Heart left ventricle (tissue), 16 donors: ENCODE results near the gene FLT4. TPM values are rescaled to one million over a fixed set of nuclear protein-coding genes. Genes with fewer than 3 reads are reported as not detected.

Experiments
- ATAC-seq, 4 donors: fragments of 200-7000 bp; cut with Tn5 transposase; one replicate each; pipeline ENCODE4 v1.9.1; 2020 to 2022; ENCODE audit warnings: moderate library complexity in 4 of 4, mild to moderate bottlenecking in 3 of 4, moderate number of reproducible peaks in 1 of 4
- DNase-seq, 5 donors: peaks; one replicate each; pipeline ENCODE4 v3.0.0-alpha.2; 2020
- H3K27ac ChIP-seq, 12 donors: fragments of 200-600 bp; sonication (generic) in 4 of 12; one replicate each; pipeline versions ENCODE4 v1.5.0 to v1.8.0; 2016 to 2022; ENCODE audit warnings: mild to moderate bottlenecking in 2 of 12
- H3K27me3 ChIP-seq, 9 donors: fragments of 200-600 bp; sonication (generic) in 2 of 9; one replicate each; pipeline versions ENCODE4 v1.5.1 to v1.8.0; 2016 to 2022; ENCODE audit warnings: mild to moderate bottlenecking in 3 of 9
- H3K36me3 ChIP-seq, 9 donors: fragments of 200-600 bp; sonication (generic) in 2 of 9; one replicate each; pipeline versions ENCODE4 v1.5.0 to v1.8.0; 2018 to 2022; ENCODE audit warnings: mild to moderate bottlenecking in 2 of 9
- H3K4me1 ChIP-seq, 12 donors: fragments of 200-600 bp; sonication (generic) in 4 of 12; one replicate each; pipeline versions ENCODE4 v1.5.0 to v1.8.0; 2016 to 2022; ENCODE audit warnings: mild to moderate bottlenecking in 3 of 12
- H3K4me3 ChIP-seq, 12 donors: fragments of 200-600 bp; sonication (generic) in 4 of 12; one replicate each; pipeline versions ENCODE4 v1.5.0 to v1.8.0; 2017 to 2022; ENCODE audit warnings: mild to moderate bottlenecking in 9 of 12, moderate library complexity in 4 of 12
- H3K9me3 ChIP-seq, 12 donors: fragments of 200-600 bp; sonication (generic) in 4 of 12; one replicate each; pipeline versions ENCODE4 v1.5.0 to v1.8.0; 2016 to 2022; ENCODE audit warnings: mild to moderate bottlenecking in 1 of 12
- CTCF ChIP-seq, 12 donors: fragments of 200-600 bp; sonication (generic) in 4 of 12; IDR thresholded peaks; one replicate each; pipeline versions ENCODE4 v1.5.0 to v1.8.0; 2018 to 2022; ENCODE audit warnings: antibody characterized with exemption in 12 of 12, mild to moderate bottlenecking in 5 of 12
- POLR2A ChIP-seq, 2 donors: fragments of 450-650 bp; IDR thresholded peaks; one replicate each; pipeline ENCODE4 v1.6.1; 2017; ENCODE audit warnings: antibody characterized with exemption in 2 of 2, mild to moderate bottlenecking in 2 of 2, moderate library complexity in 2 of 2
- WGBS, 4 donors: extraction: QIAGEN DNeasy Blood & Tissue Kit in 2 of 4; methylation state at CpG; one replicate each; pipeline versions ENCODE4 v1.1.5 to v1.1.7; 2013 to 2018; 5-methylcytosine and 5-hydroxymethylcytosine counted together
- intact Hi-C, 10 donors: fragments of 100-400 bp; cut with DNase I; formaldehyde crosslinking; loops; one replicate each; pipeline versions ENCODE4 v1.11.1 to v1.14.2; 2022
- polyA plus RNA-seq, 2 donors: library from polyadenylated mRNA; stranded (reverse); fragments of 200-250 nt; gene quantifications; one replicate each; pipeline ENCODE4 v1.2.3, GENCODE V29; 2013
- total RNA-seq, 9 donors: library from RNA; depleted of rRNA in 2 of 9; stranded (reverse); fragments of >200 nt in 2 of 9; fragmentation: NEBNext Ultra II Directional in 3 of 9; extraction: Animal tissue kit (Norgen Biotek cat#: 25700) in 3 of 9; gene quantifications; one replicate each; pipeline versions ENCODE4 v1.1.0 to v1.2.4, GENCODE V29; 2016 to 2023
- donor health status: ischemic (EF 13 %, LVEDD 7.1; RV severe dilation, severe dysfunction).
- donor health status: healthy with polysubstance abuse.
- donor health status: DM: no; HTN: yes; CAD: no.
- donor health status: DM: no; HTN: no; CAD: no.
- donor health status: ischemic (EF 25% LVEDD 6.9; RV normal size, moderate dysfunction).
- donor health status: ischemic (EF 25% LVEDD 5.7; RV mildly dilated, moderate dysfunction).
- donor health status: healthy.
- donor health status: DM: yes; HTN: yes; CAD: no.
- donor health status: ischemic (EF 35%, LVEDD 5.7; RV mildly dilated, moderate dysfunction).
- donor health status: nonischemic (EF 11% LVEDD 7.7; RV severe dilation, severe dysfunction).
- donor health status: DM: yes; HTN: yes; CAD: no.
- donor health status: PGD.
- donor health status: ischemic (EF 29% LVEDD 5.4; RV normal size, mild dysfunction).
- donor health status: nonischemic (EF 23%, LVEDD 6.1; RV moderate dilation, normal function).

The FLT4 gene
- total and polyA plus RNA-seq, 11 donors, result 2.1 to 13.7 (median 6.3) TPM

GRCh38 chr5:180646963-180647305 is 2.5 kb downstream of the FLT4 start:
- DNase-seq (peak in 1 of 5 donors; percentile 32), ATAC-seq (no peak)
- Histone ChIP-seq H3K27ac (peak overlapping the region in 3 of 12 donors; percentile 50 to 66 (median 59)), H3K9me3 (no peaks in the 10 kb centered on the region), H3K4me1 (peaks cover 0 to 40% (median 15%) of the 10 kb centered on the region in 12 donors), H3K36me3 (no peaks in the 10 kb centered on the region), H3K4me3 (no peak overlapping the region), H3K27me3 (peaks cover 10 to 41% (median 27%) of the 10 kb centered on the region in 9 donors)
- intact Hi-C loops, result no loop called here
- 69 to 100% (median 77%) methylated on average over 1 of the region's 1 CpG; no CpG with 5 or more reads in 1 of the 4 donors for WGBS, 4 donors
- no peak for TF ChIP-seq CTCF (IDR thresholded peaks at IDR 0.05)

GRCh38 chr5:180646289-180646962 is 3.0 kb downstream of the FLT4 start:
- WGBS, 4 donors, result 65 to 82% (median 66%) methylated on average over 8 to 10 of the region's 10 CpGs
- intact Hi-C loops, result no loop called here
- Histone ChIP-seq H3K36me3 (no peaks in the 10 kb centered on the region), H3K9me3 (no peaks in the 10 kb centered on the region), H3K27ac (peak overlapping the region in 8 of 12 donors; percentile 32 to 74 (median 57)), H3K4me3 (no peak overlapping the region), H3K27me3 (peaks cover 10 to 36% (median 27%) of the 10 kb centered on the region in 9 donors), H3K4me1 (peaks cover 0 to 40% (median 15%) of the 10 kb centered on the region in 12 donors)
- peak in 1 of 5 donors; percentile 45 for DNase-seq
- no peak for TF ChIP-seq CTCF (IDR thresholded peaks at IDR 0.05)
- TF ChIP-seq POLR2A (IDR thresholded peaks at IDR 0.05), result no peak
- no peak for ATAC-seq

- Histone ChIP-seq H3K9me3 (no peaks in the 10 kb centered on the region), H3K4me1 (peaks cover 0 to 46% (median 16%) of the 10 kb centered on the region in 12 donors), H3K27ac (peak overlapping the region in 9 of 12 donors; percentile 32 to 74 (median 55)), H3K27me3 (peaks cover 10 to 31% (median 20%) of the 10 kb centered on the region in 9 donors), H3K4me3 (peak overlapping the region in 1 of 12 donors; percentile 4), H3K36me3 (no peaks in the 10 kb centered on the region)
- TF ChIP-seq CTCF (IDR thresholded peaks at IDR 0.05) (no peak), POLR2A (IDR thresholded peaks at IDR 0.05) (no peak)
- DNase-seq (peak in 2 of 5 donors; percentile 47 to 69), ATAC-seq (peak in 2 of 4 donors; percentile 7 to 74)
- 37 to 62% (median 46%) methylated on average over 28 to 34 of the region's 34 CpGs for WGBS, 4 donors
- intact Hi-C loops, result no loop called here
These were observed 3.9 kb downstream of the FLT4 start for GRCh38 chr5:180645274-180646204.

GRCh38 chr5:180644825-180645273 is 4.6 kb downstream of the FLT4 start:
- peak overlapping the region in 9 of 12 donors; percentile 9 to 74 (median 55) for H3K27ac ChIP-seq
- H3K36me3 ChIP-seq, result no peaks in the 10 kb centered on the region
- DNase-seq, result peak in 1 of 5 donors; percentile 44
- H3K4me3 ChIP-seq, result no peak overlapping the region
- intact Hi-C loops, result no loop called here
- peaks cover 0 to 50% (median 19%) of the 10 kb centered on the region in 12 donors for H3K4me1 ChIP-seq
- TF ChIP-seq CTCF (IDR thresholded peaks at IDR 0.05), result no peak
- no peak for TF ChIP-seq POLR2A (IDR thresholded peaks at IDR 0.05)
- H3K27me3 ChIP-seq, result peaks cover 9 to 25% (median 15%) of the 10 kb centered on the region in 9 donors
- no peak for ATAC-seq
- WGBS, 4 donors, result 51 to 59% (median 54%) methylated on average over 14 of the region's 14 CpGs
- no peaks in the 10 kb centered on the region for H3K9me3 ChIP-seq
